GM23248 (cell line): ENCODE results near the gene PGGHG. TPM values are rescaled to one million over a fixed set of nuclear protein-coding genes. Genes with fewer than 3 reads are reported as not detected.

Source experiments
- DNase-seq: peaks from one replicate; pipeline ENCODE4 v3.0.0-alpha.2; 2015
- H2AFZ ChIP-seq: fragments of 200-600 bp; sonication (generic); 2 replicates; pipeline ENCODE4 v1.6.1; 2016; ENCODE audit warnings: antibody characterized with exemption
- H3F3A ChIP-seq: fragments of 200-600 bp; sonication (generic); 2 replicates; pipeline ENCODE4 v1.6.1; 2016; ENCODE audit warnings: mild to moderate bottlenecking, antibody characterized with exemption, mixed run types; ENCODE audit not compliant: insufficient read depth
- H3K27ac ChIP-seq: fragments of 200-600 bp; sonication (generic); 2 replicates; pipeline ENCODE4 v1.5.1; 2016; ENCODE audit warnings: mild to moderate bottlenecking
- H3K27me3 ChIP-seq: fragments of 200-600 bp; sonication (generic); replicated peaks from 2 replicates; pipeline ENCODE4 v1.6.1; 2016; ENCODE audit warnings: mild to moderate bottlenecking; ENCODE audit not compliant: insufficient read depth
- H3K36me3 ChIP-seq: fragments of 200-600 bp; sonication (generic); 2 replicates; pipeline ENCODE4 v1.6.1; 2016; ENCODE audit warnings: low read depth, mild to moderate bottlenecking
- H3K4me1 ChIP-seq: fragments of 200-600 bp; sonication (generic); 2 replicates; pipeline ENCODE4 v1.6.1; 2016; ENCODE audit warnings: mild to moderate bottlenecking; ENCODE audit not compliant: insufficient read depth
- H3K4me2 ChIP-seq: fragments of 200-600 bp; sonication (generic); one replicate; pipeline ENCODE4 v1.6.1; 2016; ENCODE audit warnings: mild to moderate bottlenecking; ENCODE audit not compliant: unreplicated experiment
- H3K4me3 ChIP-seq: fragments of 200-600 bp; sonication (generic); 2 replicates; pipeline ENCODE4 v1.5.1; 2016; ENCODE audit warnings: mild to moderate bottlenecking
- H3K79me2 ChIP-seq: fragments of 200-600 bp; sonication (generic); 2 replicates; pipeline ENCODE4 v1.6.1; 2016; ENCODE audit warnings: mild to moderate bottlenecking; ENCODE audit not compliant: insufficient read depth
- H3K9ac ChIP-seq: fragments of 200-600 bp; sonication (generic); 2 replicates; pipeline ENCODE4 v1.6.1; 2016; ENCODE audit warnings: mild to moderate bottlenecking
- H3K9me2 ChIP-seq: fragments of 200-600 bp; sonication (generic); 2 replicates; pipeline ENCODE4 v1.6.1; 2016; ENCODE audit warnings: mixed run types, mild to moderate bottlenecking, moderate library complexity; ENCODE audit not compliant: insufficient read depth
- H3K9me3 ChIP-seq: fragments of 200-600 bp; sonication (generic); one replicate; pipeline ENCODE4 v1.6.1; 2017; ENCODE audit warnings: low read depth
- H4K20me1 ChIP-seq: fragments of 200-600 bp; sonication (generic); 2 replicates; pipeline ENCODE4 v1.6.0; 2016; ENCODE audit not compliant: insufficient read depth
- EZH2 ChIP-seq: fragments of 200-600 bp; sonication (generic); IDR thresholded peaks from 2 replicates; pipeline ENCODE4 v1.6.1; 2018; ENCODE audit warnings: antibody characterized with exemption, mild to moderate bottlenecking; ENCODE audit not compliant: insufficient read depth, poor library complexity, severe bottlenecking
- EZH2phosphoT487 ChIP-seq: fragments of 200-600 bp; sonication (generic); IDR thresholded peaks from 2 replicates; pipeline ENCODE4 v1.6.1; 2018; ENCODE audit warnings: antibody characterized with exemption, moderate library complexity, mild to moderate bottlenecking, low read depth; ENCODE audit not compliant: insufficient read depth
- WGBS, 2 experiments: methylation state at CpG; one replicate each; pipeline ENCODE4 v1.1.6; 2015 to 2017; ENCODE audit warnings: low lambda C conversion rate in 2 of 2, low coverage in 1 of 2; ENCODE audit errors: missing lambda C conversion rate in 2 of 2; 5-methylcytosine and 5-hydroxymethylcytosine counted together
- in situ Hi-C: fragments of 300-500 bp; cut with MboI; formaldehyde crosslinking; loops from 2 replicates; pipeline ENCODE4 v1.15.0; 2020
- polyA plus RNA-seq: library from polyadenylated mRNA; unstranded; fragments of >200 nt; fragmentation: Nextera tagmentation; extraction: Ambion mirVana; gene quantifications from 2 replicates; pipeline ENCODE4 v1.2.1, GENCODE V29; 2016
- total RNA-seq: library from RNA; depleted of rRNA; stranded (reverse); fragments of >200 nt; shearing (Covaris generic); gene quantifications from 2 replicates; pipeline ENCODE4 v1.2.3, GENCODE V29; 2014

PGGHG gene
- total and polyA plus RNA-seq, 2 experiments from 2014 or later, result 4.6 to 14.2 TPM

GRCh38 chr11:282630-283360 is 6.1 kb upstream of the PGGHG start:
- H4K20me1 ChIP-seq, result no peaks in the 10 kb centered on the region
- no peaks in the 10 kb centered on the region for H3K9me2 ChIP-seq
- no peak overlapping the region for H3K27ac ChIP-seq
- H3K36me3 ChIP-seq, result no peaks in the 10 kb centered on the region
- in situ Hi-C loops, result no loop called here
- H3K79me2 ChIP-seq, result no peaks in the 10 kb centered on the region
- H3K9me3 ChIP-seq, result no peaks in the 10 kb centered on the region
- no peak overlapping the region for H2AFZ ChIP-seq
- 39 to 46% methylated on average over 10 to 13 of the region's 13 CpGs for WGBS, 2 experiments
- peaks cover 56% of the 10 kb centered on the region for H3K27me3 ChIP-seq
- H3F3A ChIP-seq, result no peaks in the 10 kb centered on the region
- no peak overlapping the region for H3K4me3 ChIP-seq
- no peak overlapping the region for H3K4me2 ChIP-seq
- DNase-seq, result no peak
- no peak overlapping the region for H3K9ac ChIP-seq
- TF ChIP-seq EZH2, result no peak
- no peak for TF ChIP-seq EZH2phosphoT487
- H3K4me1 ChIP-seq, result no peaks in the 10 kb centered on the region

DNA sequence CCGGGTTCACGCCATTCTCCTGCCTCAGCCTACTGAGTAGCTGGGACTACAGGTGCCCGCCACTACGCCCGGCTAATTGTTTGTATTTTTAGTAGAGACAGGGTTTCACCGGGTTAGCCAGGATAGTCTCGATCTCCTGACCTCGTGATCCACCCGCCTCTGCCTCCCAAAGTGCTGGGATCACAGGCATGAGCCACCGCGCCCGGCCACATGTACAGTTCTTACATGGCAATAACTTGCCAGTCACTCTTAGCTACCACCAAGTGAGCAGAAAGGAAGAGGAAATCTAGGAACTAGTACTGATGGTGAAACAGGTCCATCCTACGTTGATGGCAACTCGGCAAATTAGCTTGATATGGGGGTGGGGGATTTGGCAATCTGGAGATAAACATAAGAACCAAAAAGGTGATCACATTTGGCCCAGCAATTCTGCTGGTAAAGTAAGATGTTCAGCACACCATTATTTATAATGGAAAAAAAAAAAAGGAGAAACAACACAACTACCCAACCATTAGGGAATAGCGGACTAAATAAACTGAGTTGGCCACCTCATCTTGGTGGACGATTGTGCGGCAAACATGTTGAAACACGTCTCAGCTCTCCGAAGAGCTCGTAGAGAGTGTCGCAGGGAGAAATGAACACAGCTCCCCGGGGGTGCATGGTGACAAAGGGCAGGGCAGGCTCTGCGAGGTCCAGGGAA is 5.4 kb upstream of the PGGHG start:
- Histone ChIP-seq H3K4me2 (no peak overlapping the region), H3K4me3 (no peak overlapping the region), H3K79me2 (no peaks in the 10 kb centered on the region), H3K9me2 (no peaks in the 10 kb centered on the region), H3F3A (no peaks in the 10 kb centered on the region), H3K4me1 (no peaks in the 10 kb centered on the region), H3K36me3 (no peaks in the 10 kb centered on the region), H3K27me3 (peaks cover 48% of the 10 kb centered on the region), H2AFZ (no peak overlapping the region), H3K9ac (no peak overlapping the region), H4K20me1 (no peaks in the 10 kb centered on the region), H3K27ac (no peak overlapping the region), H3K9me3 (no peaks in the 10 kb centered on the region)
- DNase-seq, result no peak
- TF ChIP-seq EZH2phosphoT487 (no peak), EZH2 (no peak)
- in situ Hi-C loops, result no loop called here
- 68 to 71% methylated on average over 18 to 23 of the region's 23 CpGs for WGBS, 2 experiments

DNA sequence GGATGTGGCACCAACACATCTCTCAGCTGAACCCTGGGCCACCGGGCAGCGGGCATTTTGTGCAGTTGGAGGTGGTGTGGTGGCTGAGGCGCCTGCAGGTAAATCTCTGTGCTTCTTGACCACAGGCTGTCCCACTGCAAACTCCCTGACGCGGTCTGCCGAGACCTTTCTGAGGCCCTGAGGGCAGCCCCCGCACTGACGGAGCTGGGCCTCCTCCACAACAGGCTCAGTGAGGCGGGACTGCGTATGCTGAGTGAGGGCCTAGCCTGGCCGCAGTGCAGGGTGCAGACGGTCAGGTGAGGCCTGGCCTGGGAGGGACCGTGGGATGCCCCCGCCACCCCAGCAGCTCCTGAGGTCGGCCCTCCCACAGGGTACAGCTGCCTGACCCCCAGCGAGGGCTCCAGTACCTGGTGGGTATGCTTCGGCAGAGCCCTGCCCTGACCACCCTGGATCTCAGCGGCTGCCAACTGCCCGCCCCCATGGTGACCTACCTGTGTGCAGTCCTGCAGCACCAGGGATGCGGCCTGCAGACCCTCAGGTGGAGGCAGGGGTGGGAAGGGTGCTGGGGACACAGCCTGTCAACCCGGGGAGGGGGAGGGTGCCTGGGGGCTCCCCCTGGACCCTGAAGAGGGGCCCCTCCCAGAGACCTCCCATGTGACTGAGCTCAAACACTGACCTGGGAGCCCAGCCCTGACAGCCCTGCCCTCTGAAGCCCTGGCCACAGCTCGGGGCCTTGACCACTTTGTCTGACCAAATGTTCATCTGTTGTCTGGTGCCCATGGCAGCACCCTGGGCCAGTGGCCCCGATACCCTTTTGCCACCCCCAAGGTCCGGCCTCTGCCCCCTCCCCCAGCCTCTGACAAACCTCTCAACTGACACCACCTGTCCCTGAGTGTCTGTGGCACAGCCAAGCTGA is 4.6 kb upstream of the PGGHG start:
- Histone ChIP-seq H3K9me2 (no peaks in the 10 kb centered on the region), H3K36me3 (no peaks in the 10 kb centered on the region), H3K4me1 (no peaks in the 10 kb centered on the region), H3K9me3 (no peaks in the 10 kb centered on the region), H4K20me1 (no peaks in the 10 kb centered on the region), H3K27me3 (peaks cover 42% of the 10 kb centered on the region), H3K27ac (no peak overlapping the region), H3K9ac (no peak overlapping the region), H2AFZ (no peak overlapping the region), H3K79me2 (no peaks in the 10 kb centered on the region), H3K4me2 (no peak overlapping the region), H3F3A (no peaks in the 10 kb centered on the region), H3K4me3 (no peak overlapping the region)
- DNase-seq, result no peak
- 74 to 76% methylated on average over 22 to 24 of the region's 24 CpGs for WGBS, 2 experiments
- TF ChIP-seq EZH2phosphoT487 (no peak), EZH2 (no peak)
- in situ Hi-C loops, result no loop called here
